GM12891 (cell line): Measurements from ENCODE around the gene PCDHA7.

Experiments
- POLR2A ChIP-seq: IDR thresholded peaks from 2 replicates; pipeline ENCODE4 v1.6.1; 2011; ENCODE audit warnings: low read depth, low read length, control low read depth
- POLR2AphosphoS5 ChIP-seq: IDR thresholded peaks from 2 replicates; pipeline ENCODE4 v1.6.1; 2011; ENCODE audit warnings: low read depth, low read length, control low read depth
- POU2F2 ChIP-seq: IDR thresholded peaks from 2 replicates; pipeline ENCODE4 v1.6.1; 2011; ENCODE audit warnings: low read depth, mild to moderate bottlenecking, control low read depth, low read length, moderate library complexity
- TAF1 ChIP-seq: IDR thresholded peaks from 2 replicates; pipeline ENCODE4 v1.6.1; 2011; ENCODE audit warnings: low read depth, low read length, control low read depth

DNA sequence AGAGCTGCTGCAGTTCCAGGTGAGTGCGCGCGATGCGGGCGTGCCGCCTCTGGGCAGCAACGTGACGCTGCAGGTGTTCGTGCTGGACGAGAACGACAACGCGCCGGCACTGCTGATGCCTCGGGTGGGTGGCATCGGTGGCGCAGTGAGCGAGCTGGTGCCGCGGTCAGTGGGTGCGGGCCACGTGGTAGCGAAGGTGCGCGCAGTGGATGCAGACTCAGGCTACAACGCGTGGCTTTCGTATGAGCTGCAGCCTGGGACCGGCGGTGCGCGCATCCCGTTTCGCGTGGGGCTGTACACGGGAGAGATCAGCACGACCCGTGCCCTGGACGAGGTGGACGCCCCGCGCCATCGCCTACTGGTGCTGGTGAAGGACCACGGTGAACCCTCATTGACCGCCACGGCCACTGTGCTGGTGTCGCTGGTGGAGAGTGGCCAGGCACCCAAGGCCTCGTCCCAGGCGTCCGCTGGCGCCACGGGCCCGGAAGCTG lies 31.2 kb upstream of the PCDHA7 start:
- TF ChIP-seq POLR2A: no peak
- TF ChIP-seq POLR2AphosphoS5: no peak
- no peak for TF ChIP-seq POU2F2
- TF ChIP-seq TAF1: no peak
